GM18526 (cell line): ENCODE measurements around the gene NPEPL1.

ENCODE experiments used
- POLR2A ChIP-seq: IDR thresholded peaks from 3 replicates; pipeline ENCODE4 v1.6.1; 2011; ENCODE audit not compliant: insufficient read length; ENCODE audit errors: extremely low read depth

The NPEPL1 gene

DNA sequence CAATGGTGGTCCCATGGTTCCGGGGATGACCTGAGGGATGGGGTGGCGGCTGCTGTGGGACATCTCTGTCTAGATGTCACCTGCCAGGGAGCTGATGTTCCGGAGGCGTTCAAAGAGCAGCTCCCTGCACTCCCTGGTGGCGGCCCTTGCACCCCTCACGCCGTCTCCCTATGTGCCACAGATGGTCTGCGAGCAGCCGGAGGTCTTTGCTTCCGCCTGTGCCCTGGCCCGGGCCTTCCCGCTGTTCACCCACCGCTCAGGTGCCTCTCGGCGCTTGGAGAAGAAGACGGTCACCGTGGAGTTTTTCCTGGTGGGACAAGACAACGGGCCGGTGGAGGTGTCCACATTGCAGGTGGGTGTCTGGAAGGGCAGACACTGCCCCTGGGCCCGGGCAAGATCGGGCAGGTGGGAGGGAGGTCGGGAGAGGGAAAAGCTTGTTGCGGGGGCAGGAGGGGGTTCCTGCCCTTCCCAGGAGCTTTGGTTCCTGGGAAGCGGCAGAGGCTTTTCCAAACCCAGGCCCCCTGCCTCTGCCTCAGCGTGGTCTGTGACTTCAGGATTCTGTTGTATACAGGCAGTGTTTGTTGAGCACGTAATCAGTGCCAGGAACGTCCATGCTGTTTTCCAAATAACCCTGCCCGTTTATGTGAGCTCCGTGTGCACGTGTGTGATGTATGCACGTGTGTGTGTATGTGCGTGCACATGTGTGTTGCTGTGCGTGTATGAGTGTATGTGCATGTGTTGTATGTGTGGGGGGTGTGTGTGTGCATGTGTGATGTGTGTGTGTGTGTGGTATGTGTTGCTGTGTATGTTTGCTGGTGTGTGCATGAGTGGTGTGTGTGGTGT, 1.9 kb downstream of the NPEPL1 start:
- no peak for TF ChIP-seq POLR2A

DNA sequence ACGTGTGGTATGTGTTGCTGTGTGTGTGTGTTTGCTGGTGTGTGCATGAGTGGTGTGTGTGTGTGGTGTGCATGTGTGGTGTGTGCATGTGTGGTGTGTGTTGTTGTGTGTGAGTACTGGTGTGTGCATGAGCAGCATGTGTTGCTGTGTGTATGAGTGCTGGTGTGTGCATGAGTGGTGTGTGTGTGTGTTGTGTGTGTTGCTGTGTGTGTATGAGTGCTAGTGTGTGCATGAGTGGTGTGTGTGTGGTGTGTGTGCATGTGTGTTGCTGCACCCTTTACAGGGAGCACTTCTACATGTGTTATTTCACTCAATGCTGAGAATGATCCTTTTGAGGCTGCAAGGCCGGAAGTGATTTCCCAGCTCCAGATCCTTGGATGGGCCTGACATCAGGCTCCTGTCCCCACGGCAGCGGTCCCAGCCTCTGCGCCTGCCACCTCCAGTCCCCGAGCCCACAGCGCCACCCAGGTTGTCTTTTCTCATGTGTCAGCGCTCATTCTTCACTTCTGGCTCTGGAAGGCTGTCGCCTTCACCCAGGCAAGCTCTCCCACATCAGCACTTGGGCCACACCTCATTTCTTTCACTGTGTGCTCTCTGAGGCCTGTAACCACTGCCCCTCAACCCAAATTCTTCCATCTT, 2.6 kb downstream of the NPEPL1 start:
- TF ChIP-seq POLR2A = no peak

DNA sequence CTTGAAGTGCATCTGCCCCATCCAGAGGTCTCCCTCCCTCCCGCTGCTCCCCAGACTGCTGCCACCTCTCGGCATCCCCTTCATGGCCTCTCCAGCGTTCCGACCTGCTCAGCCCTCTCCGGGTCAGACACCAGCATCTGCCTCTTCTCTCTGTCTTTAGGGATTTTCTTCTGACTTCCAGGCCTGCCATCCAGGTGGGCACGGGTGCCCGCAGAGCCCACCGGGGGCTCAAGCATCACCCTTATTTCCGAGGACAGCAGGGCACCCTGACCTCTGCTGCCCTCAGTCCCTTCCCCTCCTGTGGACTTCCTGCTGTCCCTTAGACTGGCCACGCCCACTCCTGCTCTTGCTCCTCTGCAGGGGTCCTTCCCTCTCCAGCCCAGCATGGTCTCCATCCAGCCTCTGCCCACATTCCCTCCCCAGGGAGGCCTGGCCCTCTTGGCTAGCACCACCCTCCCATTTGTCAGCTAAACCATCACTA, 3.3 kb downstream of the NPEPL1 start:
- TF ChIP-seq POLR2A = no peak

DNA sequence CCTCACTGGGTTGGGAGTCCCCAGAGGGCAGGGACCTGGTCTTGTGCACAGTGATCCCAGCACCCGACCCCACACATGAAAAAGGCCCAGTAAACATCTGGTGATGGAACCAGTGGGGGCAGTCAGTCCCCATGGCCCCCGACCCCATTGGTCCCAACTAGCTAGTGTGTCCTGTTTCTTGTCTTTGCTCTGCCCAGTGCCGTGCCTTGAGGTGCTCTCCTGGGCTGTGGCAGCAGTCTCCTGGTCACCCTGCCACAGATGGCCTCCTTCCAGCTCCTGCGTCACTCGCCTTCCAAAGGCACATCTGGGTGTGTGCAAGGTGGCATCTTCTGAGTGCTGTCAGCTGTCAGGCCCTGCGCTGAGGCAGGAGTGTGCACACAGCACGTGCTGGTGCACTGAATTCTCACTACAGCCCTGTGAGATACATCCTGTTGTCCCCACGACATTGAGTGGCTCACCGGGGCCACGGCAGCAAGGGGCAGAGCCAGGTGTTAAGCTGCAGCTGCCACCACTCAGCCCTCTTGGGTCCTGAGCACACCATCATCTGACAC, 3.9 kb downstream of the NPEPL1 start:
- no peak for TF ChIP-seq POLR2A

DNA sequence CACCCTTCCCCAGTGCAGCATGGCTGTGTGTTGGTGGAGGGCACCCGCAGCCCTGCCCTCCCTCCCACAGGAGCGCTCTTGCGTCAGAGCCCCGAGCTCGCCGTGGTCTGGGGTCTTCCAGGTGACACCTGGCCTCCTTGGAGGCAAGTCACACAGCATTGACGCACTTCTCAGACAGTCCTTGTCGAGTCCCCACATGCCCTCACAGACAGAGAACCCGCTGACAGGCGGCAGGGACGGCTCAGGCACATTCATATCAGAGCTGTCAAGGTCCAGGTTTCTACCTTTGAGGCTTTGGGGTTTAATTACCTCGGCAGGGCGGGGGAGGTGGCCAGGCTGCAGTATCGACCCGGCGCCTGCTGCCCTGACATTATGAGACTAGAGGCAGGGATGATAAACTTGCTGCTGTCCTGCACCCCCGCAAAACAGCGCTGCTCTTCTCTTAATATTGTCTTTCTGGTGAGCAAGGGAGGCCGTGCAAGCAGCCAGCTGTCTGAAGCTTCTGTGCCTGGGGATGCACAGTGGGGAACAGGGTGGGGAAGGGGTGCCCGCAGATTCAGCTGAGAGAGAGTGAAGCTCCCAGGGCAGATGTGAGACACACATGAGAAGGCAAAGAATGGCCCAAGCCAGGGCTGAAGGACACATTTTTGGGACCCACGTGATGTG, 4.7 kb downstream of the NPEPL1 start:
- no peak for TF ChIP-seq POLR2A

DNA sequence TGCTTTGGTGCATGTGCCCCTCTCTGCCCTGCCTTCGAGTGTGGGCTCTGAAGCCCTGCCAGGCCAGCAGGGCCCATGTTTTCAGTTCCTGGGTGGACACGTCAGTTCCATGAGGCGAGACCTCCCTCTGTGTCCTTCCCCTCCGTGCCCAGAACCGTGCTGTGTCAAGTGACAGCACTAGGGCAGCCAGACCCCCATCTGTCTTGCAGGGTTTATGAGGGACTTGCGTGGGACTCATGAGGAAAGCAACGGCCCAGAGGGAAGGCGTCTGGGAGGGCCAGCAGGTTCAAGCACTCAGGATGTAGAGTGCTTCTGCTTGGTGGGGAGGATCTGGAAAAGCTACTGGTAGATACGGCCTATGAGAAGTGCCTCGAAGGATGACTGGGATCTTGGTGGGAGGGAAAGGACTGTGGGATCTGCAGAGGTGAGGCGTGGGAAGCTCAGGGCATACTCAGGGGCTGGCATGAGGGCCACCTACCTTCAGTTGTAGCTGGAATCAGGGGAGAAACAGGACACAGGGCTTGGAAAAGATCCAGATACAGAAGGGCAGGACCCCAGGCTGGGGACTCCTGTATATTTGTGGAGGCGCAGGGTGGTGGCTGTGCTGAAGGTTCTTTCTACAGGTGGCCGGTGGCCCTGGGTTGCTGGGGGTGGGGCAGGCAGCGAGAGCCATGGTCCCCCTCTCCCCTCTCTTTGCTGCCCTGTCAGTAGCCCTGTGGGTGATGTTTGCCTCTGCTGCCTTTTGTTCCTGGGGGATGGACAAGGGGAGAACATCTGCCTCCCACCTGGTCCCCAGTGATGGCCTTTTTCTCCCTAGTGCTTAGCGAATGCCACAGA, 5.5 kb downstream of the NPEPL1 start:
- TF ChIP-seq POLR2A = no peak

DNA sequence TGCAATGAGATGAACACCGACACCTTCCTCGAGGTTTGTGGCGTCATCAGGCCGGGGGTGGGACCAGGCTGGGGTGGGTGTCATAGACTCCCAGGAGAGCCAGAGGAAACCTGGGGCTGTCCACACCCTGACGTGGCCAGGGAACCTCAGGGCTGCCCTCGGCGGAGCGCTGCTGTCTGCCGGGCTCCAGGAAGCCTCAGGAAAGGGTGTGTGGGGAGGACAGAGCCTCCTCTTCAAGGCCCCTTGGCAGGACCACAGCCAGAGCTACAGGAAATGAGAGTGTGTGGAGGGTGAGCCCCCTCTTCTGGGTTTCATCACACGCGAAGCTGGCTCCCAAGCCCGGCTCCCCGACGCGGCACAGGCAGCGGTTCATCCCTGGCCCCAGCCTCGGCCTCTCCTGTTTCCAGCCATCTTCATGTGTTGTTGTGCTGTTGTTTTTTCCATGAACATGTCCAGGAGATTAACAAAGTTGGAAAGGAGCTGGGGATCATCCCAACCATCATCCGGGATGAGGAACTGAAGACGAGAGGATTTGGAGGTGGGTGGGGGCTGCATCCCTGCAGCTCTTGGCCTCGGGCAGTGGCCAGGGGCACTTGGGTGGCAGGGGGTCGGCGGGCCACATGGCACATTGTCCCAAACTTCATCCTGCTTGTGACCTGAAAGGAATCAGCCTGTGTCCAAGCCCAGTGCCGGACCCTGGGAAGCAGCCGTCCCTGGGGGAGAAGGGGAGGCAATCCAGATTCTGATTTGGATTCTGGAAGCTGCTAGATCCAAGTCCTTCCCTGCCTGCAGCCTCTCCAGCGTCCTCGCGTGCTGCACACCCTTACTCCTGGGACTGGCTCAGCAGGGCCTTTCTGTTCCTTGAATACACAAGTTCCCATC, 6.4 kb downstream of the NPEPL1 start:
- TF ChIP-seq POLR2A = no peak

DNA sequence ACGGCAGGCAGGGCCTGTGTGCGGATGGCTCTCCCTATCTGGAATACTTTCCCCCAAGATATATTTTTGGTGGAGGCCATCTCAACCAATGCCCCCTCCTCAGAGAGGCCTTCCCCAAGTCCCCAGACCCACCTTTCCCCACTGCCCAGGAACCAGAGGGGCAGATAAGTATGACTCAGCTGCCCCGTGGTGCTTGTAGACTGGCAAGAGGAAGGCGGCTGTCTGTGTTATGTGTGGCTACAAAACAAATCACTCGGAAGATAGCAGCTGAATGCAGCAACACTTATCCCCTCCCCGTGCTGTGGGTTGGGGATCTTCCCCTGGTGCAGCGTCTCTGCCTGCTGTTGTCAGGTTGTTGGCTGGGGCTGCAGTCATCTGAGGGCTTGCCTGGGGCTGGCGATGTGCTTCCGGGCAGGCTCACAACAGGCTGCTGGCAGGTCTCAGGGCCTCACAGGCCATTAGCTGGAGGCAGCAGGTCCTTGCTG, 7.1 kb downstream of the NPEPL1 start:
- no peak for TF ChIP-seq POLR2A

DNA sequence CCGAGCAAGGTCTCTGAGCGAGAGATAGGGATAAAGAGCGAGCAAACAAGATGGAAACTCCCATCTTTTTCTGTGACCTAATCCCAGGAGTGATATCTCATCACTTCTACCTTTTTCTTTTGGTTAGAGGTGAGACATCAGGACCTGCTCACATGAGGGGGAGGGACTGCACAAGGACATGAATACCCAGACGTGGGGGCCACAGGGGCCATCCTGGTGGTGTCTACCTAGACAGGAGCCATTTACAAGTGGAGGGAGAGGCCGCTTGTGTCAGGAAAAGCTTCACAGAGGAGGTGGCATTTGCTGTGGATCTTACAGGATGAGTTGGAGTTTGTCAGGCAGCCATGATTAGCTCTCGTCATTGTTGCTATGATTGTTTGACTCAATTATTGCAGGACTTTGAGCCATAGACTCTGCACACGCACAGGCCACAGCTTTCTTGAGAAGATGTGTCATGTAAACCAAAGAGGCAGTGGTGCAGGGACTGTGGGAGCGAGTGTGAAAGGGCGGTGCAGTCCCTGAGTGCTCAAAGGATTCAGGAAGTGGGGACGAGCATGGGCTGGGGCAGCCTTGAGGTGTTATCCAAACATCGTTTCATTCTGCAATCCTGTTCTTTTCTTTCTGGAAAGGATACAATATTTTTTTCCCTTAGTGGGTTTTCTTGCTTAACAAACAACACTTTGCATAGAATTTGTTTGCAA, 7.7 kb downstream of the NPEPL1 start:
- no peak for TF ChIP-seq POLR2A

DNA sequence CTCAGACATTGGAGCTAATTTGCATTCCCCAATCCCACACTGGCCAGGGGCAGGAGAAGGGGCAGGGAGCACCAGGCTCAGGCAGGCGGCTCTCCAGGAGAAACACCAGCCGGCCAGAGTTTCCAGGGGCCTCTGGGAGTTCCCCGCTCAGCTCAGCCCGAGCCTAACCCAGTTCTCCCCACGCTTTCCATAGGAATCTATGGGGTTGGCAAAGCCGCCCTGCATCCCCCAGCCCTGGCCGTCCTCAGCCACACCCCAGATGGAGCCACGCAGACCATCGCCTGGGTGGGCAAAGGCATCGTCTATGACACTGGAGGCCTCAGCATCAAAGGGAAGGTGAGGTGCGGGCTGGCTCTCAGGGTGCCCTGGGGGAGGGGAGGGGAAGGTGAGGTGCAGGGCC, 8.2 kb downstream of the NPEPL1 start:
- no peak for TF ChIP-seq POLR2A

DNA sequence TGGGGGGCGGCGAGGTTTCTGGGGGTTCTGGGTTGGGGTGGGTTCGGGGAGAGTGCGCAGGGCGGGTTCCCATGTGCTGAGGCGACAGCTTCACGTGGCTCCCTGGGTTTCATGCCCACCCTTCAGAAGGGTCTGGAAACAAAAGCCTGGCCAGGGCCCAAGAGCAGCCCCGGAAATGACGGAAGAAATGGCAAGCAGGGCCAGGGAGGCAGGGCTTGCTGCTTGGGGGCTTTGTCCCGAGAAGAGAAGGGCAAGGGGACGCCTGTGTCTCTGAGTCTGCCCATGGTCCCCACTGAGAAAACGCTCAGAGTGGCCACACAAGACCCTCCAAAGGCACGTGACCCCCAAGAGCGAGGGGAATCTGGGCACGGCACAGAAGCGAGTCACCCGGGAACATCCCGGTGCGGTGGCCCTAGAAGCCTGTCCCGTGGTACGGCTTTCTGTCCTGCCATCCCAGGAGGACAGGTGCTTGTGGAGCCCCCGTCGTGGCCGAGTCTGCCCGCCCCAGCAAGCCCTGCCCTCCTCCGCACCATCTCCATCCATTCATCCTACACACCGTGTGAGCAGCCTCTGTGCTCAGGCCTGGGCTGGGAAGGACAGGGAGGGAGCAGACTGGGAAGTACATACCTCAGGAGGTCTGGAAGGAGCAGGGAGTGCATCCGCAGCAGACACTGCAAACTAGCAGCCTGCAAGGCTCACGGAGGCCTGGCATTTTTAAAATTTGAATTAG, 9.0 kb downstream of the NPEPL1 start:
- no peak for TF ChIP-seq POLR2A

DNA sequence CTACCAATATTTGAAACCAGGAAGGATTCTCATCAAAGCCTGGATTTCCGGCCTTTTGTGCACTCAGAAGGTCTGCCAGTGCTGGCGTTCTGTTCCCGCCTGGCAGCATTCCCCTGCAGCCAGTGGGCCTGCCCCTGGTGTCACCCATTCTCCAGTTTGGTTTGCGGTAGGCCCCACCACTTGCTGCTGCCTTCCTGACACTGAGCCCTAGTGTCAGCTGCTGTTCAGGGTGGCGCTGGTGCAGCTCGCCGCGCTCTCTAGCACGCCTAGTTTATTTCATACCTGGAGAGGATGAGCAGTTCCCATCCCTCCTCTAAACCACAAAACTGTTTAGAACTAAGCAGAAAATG, 9.5 kb downstream of the NPEPL1 start:
- no peak for TF ChIP-seq POLR2A
